Loucy (cell line): ENCODE results near the gene VDAC2.

ENCODE experiments used
- CTCF ChIP-seq: fragments of 200-600 bp; sonication (generic); conservative IDR thresholded peaks from 2 replicates; pipeline ENCODE4 v1.5.1; 2014; ENCODE audit warnings: mild to moderate bottlenecking, antibody characterized with exemption, low read length
- EZH2phosphoT487 ChIP-seq: fragments of 200-600 bp; IDR thresholded peaks from 2 replicates; pipeline ENCODE4 v1.6.1; 2018; ENCODE audit warnings: antibody characterized with exemption, mild to moderate bottlenecking, moderate library complexity, borderline replicate concordance

GRCh38 chr10:75223507-75223906, 12.9 kb downstream of the VDAC2 start:
- TF ChIP-seq CTCF (no peak), EZH2phosphoT487 (no peak)
